Stimulated activated CD4-positive, alpha-beta T cell treated with anti-CD3 and anti-CD28 coated beads, Interleukin-1b, Interleukin-23, amount 100 ng/mL, for 48 hours (primary cell): ENCODE data around the gene GNAT2.

Experiments used
- DNase-seq: peaks from one replicate; pipeline ENCODE4 v3.0.0-alpha.2; 2020

GNAT2 gene

DNA sequence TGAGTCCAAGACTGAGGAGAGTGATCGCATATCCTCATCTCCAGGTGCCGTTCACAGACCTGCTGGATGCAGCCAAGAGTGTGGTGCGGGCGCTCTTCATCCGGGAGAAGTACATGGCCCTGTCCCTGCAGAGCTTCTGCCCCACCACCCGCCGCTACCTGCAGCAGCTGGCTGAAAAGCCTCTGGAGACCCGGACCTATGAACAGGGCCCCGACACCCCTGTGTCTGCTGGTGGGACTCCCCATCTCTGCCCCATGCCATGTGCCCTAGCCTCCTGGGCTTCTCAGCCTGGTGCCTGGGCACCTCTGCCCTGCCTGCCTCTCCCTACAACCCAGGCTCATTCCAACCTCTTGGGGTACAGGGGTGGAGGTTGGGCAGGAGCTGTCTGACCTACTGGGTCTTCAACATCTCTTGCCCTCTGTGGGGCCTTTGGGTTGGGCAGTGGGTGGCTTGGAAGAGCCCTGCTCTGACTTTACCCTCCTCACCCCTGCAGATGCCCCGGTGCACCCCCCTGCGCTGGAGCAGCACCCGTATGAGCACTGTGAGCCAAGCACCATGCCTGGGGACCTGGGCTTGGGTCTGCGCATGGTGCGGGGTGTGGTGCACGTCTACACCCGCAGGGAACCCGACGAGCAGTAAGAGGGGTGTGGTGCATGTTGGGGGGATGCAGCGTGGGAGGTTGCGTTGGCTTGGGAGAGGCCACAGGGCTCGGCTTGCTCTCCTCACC is 7.4 kb upstream of the GNAT2 start:
- no peak for DNase-seq

GRCh38 chr1:109625601-109626560 is 6.5 kb upstream of the GNAT2 start:
- no peak for DNase-seq

GRCh38 chr1:109625176-109625575 is 5.8 kb upstream of the GNAT2 start:
- no peak for DNase-seq

DNA sequence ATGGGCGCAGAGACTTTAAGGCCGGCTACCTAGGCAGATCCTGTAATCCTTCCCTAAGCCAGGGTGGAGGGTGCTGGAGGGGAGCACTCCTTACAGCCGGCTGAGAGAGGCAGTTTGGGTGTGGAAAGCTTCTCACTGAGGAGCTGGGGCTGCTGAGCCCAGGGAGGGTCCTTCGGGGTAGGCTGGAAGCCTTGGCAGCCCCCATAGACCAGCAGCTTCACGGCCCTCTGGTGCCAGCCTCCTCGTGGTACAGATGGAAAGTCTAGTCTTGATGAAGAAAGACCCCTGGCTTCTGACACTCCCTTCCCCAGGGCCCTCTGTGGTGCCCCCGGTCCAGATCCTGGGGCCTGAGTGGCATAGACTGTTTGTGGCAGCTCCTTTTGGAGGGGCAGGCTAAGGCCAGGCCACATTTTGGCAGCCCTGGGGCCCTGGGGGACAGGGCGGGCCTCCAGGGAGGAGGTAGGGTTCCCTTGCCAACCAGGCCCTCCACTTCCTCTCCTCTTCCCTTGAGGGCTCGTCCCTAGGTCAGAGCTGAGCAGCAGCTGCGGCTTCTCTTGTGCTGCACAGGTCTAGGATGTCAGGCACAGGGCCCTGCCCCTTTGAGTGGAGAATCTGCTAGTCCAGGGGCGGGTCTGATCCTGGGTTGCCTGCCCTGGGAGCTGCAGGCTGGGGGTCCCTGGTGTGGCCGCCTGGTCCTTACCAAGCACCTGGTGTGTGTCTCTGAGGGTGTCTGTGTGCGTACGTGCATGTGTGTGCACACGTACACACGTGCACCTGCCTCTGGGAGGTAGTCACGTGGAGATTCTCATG is 5.0 kb upstream of the GNAT2 start:
- DNase-seq, result no peak

DNA sequence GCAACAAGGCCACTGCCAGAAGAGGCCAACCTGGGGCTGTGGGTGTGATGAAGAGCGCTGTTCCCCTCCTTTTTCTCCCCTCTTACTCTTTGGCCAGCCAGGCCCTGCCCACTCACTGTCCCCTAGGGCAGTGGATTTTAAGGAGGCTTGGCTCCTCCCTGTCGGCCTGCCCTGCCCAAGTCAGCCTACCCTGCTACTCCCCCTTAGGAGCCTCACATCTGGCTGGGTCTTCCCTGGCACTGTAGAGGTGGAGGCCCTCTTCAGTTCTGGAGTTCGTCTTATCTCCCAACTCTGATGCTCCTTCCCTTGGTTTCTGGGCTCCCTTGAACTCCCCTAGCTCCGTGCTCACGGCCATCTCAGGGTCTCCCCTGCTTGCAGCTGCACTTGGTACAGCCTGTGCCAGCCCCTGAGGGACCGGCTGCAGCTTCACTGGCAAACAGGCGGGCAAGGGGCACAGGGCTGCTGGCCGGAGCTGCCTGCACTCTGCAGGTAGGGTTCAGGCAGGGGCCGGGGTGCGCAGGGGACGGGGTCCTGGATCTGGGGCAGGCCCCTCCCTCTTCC is 4.3 kb upstream of the GNAT2 start:
- no peak for DNase-seq

DNA sequence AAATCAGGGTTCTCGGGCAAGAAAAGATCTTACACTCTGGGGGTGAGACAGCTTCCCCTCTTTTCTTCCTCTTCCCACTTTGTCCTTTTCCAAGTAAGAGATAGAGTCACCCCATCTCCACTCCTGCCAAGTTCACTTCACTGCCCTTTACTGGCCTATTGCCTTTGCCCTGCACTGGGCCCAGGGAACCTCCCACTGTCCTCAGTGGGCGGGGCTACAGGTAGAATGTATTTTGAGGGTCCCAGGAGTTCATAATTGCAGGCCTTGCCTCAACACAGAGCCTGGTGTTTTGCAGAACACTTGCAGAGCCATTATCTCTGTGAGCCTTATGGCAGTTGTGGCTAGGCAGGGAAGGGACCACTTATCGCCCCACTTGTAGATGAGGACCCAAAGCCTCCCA is 3.5 kb upstream of the GNAT2 start:
- no peak for DNase-seq

DNA sequence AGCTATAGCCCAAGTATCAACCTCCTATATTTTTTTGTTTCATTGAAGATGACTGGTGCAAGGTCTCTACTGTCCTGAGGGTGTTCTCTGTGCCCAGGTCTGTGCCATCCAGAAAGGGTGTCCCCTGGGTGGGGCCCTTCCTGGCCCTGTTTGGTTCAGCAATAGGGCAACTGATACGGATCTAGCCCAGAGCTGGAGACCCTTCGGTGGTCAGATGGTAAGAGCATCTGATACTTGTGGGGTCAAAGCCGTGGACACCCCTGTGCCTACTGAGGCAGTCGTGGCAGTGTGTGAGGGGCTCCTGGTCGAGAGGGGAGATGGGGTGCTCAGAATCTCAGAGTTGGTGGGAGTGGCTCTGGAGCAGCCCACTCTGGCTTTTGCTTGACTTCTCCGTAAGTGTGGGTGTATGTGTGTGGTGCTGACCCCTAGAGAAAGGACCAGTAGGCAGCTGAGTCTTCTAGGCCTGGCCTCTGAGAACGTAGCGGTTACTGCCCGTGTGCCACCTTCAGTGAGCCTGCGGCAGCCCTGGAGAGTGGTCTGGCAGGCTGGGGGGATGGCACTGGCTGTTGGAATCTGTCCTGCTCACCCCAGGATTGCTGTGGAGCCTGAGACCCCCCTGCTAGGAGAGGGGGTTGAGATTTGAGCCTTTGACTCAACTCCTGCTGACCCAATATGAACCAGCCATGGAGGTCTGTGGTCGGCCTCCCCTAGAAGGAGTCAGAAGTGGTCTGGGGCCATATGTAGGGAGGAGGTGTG is 2.9 kb upstream of the GNAT2 start:
- DNase-seq, result no peak

DNA sequence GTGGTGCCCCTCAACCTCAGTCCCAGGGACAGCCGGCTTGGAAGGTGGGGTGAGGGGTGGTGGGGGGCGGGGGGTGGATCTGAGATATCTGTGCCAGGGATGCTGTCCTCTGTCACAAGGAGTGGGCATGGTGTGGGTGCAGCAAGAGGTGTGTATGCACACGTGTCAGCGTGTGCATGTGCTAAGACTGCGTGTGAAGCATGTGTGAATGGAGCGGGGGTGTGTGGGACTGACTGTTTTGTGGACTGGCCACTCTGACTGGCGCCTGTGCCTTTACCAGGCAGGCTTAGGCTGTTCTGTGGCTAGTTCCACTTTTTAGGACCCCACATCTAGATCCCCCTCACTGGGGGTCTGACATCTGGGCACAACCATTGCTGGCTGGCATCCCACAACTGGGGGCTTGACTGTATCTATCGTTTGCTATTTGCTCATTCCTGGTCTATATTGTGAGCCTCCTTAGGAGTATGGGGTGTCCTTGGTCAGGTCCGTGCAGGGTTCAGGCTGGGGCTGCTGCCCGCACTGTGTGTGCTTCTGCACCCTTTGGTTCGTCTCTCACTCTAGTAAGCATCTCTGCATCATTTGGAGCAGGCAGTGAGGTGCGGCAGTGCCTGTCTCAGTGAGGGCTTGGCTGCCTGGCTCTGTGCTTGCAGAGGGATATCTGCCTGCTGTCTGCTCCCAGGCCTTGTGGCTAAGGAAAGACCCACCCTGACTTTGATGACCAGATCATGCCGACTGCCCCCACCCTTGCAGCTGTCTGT is 2.1 kb upstream of the GNAT2 start:
- peak; percentile 35 for DNase-seq

GRCh38 chr1:109620841-109621286 is 1.4 kb upstream of the GNAT2 start:
- DNase-seq, result peak; percentile 97

GRCh38 chr1:109620401-109620791 is 980 bp upstream of the GNAT2 start:
- no peak for DNase-seq

- DNase-seq, result no peak
Observed at GRCh38 chr1:109618661-109619575, 498 bp downstream of the GNAT2 start.

DNA sequence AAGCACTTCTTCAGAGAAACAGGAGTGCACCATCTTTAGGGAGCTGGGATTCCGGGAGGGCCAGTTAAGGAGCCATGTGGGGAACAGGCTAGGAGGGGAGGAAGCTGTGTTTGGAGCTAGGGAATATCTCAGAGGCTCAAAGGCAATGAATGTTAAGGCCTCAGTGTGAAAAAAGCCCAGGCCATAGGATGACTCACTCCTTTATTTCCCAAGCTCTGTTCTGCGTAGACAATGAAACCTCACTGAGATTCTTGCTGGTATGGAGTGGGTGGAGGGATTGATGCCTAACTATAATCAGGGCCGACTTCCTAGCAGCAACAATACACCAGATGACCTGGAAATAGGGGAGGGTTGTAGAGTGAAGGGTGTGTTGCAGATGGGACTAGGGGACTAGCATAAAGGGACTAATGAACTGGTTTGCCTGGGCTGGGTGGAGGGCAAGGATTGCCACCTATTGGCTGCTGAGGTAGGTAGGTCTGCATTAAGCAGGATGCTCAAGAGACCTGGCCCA is 2.1 kb downstream of the GNAT2 start:
- DNase-seq, result no peak

DNA sequence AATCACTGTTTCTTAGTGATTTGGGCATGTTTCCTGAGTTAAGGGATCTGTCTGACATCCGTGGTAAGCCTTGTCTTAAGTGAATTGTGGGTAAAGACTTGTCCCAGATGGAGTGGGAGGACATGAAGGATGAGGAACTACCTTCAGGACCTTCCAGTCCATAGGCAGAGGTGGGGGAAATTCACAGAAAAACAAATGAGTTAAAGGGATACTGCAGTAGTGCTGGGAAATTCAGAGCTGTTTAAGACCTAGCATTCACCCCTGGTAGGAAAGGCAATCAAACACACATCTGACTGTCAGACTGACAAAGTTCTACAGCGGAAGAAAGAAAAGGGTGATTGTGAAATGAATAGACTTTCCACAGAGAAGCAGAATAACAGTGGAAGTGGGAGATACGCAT is 3.0 kb downstream of the GNAT2 start:
- DNase-seq, result no peak

- DNase-seq, result no peak
Observed at GRCh38 chr1:109615879-109616278, 3.5 kb downstream of the GNAT2 start.

DNA sequence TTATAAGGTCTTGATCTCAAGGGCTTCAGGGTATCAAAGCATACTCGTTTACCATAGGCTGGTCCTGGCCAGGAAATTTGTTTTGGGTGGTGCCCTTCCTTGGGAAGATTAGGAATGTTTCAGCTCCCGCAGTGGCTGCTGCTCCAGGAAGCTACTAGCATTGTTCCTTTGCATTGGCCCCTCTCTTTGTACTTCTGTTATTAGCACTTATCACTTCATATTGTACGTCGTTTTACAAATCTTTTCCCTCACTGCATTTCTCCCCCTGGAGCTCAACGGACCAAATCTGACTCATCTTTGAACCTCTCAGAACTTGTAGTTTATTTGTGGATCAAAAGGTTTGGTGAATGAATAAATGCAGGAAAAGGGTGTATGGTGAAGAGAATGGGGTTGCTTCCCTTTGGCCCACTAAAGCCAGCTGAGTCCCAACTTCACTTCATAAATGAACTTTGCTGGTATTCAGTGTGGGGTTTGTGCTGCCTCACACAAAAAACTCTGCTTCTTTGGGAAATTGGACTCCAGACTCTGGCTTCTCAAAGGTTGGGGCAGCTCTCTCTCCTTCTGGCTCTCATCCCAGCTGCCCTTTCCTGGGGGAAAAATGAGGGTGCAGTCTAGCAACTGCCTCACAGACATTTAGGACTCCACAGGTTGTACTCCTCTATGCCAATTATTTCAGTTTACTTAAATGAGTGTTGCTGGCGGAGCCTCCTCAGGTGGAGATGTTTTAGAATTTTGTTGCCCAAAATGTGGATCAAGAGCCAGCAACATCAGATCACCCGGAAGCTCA is 5.9 kb downstream of the GNAT2 start:
- DNase-seq, result no peak

GRCh38 chr1:109611308-109611990 is 8.0 kb downstream of the GNAT2 start:
- DNase-seq, result no peak

DNA sequence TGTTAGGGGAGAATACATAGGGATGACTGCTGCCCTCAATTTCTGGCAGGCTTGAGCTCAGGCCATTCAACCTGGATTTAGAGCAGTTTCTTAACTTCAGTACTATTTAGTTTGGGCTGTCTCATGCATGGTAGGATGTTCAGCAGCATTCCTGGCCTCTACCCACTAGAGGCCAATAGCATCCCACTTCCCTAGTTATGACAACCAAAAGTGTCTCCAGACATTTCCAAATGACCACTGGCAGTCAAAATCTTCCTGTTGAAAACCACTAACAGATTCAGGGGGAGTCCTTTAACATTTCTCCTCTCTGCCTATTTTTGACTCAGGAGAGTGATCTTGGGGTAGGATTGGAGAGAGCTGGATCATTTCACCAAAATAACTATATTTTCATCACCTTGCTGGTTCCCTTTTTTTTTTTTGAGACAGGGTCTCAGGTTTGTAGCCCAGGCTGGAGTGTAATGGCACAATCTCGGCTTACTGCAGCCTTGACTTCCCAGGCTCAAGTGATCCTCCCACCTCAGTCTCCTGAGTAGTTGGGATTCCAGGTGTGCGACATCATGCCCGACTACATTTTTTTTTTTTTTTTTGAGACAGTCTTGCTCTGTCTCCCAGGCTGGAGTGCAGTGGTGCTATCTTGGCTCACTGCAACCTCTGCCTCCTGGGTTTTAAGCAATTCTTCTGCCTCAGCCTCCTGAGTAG is 8.7 kb downstream of the GNAT2 start:
- DNase-seq, result no peak

DNA sequence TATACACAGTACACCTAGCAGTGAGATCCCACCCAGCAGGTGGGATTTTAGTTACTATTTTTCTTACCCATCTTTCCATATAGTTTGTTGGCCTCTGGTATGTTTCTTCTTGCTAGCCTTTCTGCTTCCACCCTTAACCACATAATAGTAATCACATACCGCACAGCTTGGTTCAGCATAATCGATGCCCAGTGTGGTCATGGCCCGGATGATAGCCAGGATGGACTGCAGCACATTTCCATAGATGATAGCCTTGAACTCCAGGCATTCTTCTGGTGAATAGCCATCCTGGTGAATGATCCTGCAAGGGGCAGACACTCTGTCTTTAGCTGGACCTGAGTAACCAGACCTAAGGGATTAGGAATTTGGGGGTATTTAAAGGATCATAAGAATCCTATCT is 9.5 kb downstream of the GNAT2 start:
- DNase-seq, result no peak
